Measurements from ENCODE around the gene LCT. TPM values are rescaled to one million over a fixed set of nuclear protein-coding genes. Genes with fewer than 3 reads are reported as not detected.
A peak's percentile ranks its signal among the peaks of the same experiment; 100 is the strongest.
"Not testable (repeated sequence)": the region's sequence is repeated elsewhere in the genome, so short reads cannot be mapped to it uniquely, and the experiment has no call there.

LCT gene
- total RNA-seq, 2 experiments from 2014 or later = 0.31 to 0.34 TPM

- peaks cover 45% of the 10 kb centered on the region for H3K4me1 Mint-ChIP-seq
Observed at GRCh38 chr2:135795641-135796040, 41.3 kb downstream of the LCT start.

GRCh38 chr2:135792401-135793150, 44.4 kb downstream of the LCT start:
- Mint-ChIP-seq H3K4me1 (peaks cover 37% of the 10 kb centered on the region), H3K27me3 (no peaks in the 10 kb centered on the region), H3K27ac (peak overlapping the region; percentile 5), H3K4me3 (no peak overlapping the region), H3K36me3 (no peaks in the 10 kb centered on the region), H3K9me3 (no peaks in the 10 kb centered on the region)
- DNase-seq = no peak

More at GRCh38 chr2:135795641-135796040, 41.3 kb downstream of the LCT start:
- not testable (repeated sequence) for H3K9me3 Mint-ChIP-seq, DNase-seq, H3K27me3 Mint-ChIP-seq, H3K27ac Mint-ChIP-seq, H3K4me3 Mint-ChIP-seq
- peaks cover 11% of the 10 kb centered on the region for H3K36me3 Mint-ChIP-seq

GRCh38 chr2:135791418-135792190, 45.4 kb downstream of the LCT start:
- no peak for DNase-seq
- H3K36me3 Mint-ChIP-seq = peaks cover 8% of the 10 kb centered on the region
- H3K27me3 Mint-ChIP-seq = no peaks in the 10 kb centered on the region
- no peak overlapping the region for H3K4me3 Mint-ChIP-seq
- H3K27ac Mint-ChIP-seq = no peak overlapping the region
- H3K9me3 Mint-ChIP-seq = no peaks in the 10 kb centered on the region
- H3K4me1 Mint-ChIP-seq = peaks cover 32% of the 10 kb centered on the region

GRCh38 chr2:135790423-135790822, 46.6 kb downstream of the LCT start:
- H3K36me3 Mint-ChIP-seq = peaks cover 17% of the 10 kb centered on the region
- peaks cover 1% of the 10 kb centered on the region for H3K9me3 Mint-ChIP-seq
- H3K4me1 Mint-ChIP-seq = peaks cover 32% of the 10 kb centered on the region
- H3K27me3 Mint-ChIP-seq = no peaks in the 10 kb centered on the region
- H3K4me3 Mint-ChIP-seq = no peak overlapping the region
- no peak for DNase-seq
- H3K27ac Mint-ChIP-seq = no peak overlapping the region

- Mint-ChIP-seq H3K27ac (no peak overlapping the region), H3K27me3 (no peaks in the 10 kb centered on the region), H3K4me1 (peaks cover 10% of the 10 kb centered on the region)
Observed at GRCh38 chr2:135786823-135787222, 50.2 kb downstream of the LCT start.

GRCh38 chr2:135785032-135785431, 52.0 kb downstream of the LCT start:
- Mint-ChIP-seq H3K27ac (no peak overlapping the region), H3K27me3 (no peaks in the 10 kb centered on the region), H3K4me1 (peaks cover 4% of the 10 kb centered on the region), H3K9me3 (peaks cover 1% of the 10 kb centered on the region), H3K36me3 (peaks cover 46% of the 10 kb centered on the region), H3K4me3 (no peak overlapping the region)
- DNase-seq = no peak

More at GRCh38 chr2:135786823-135787222, 50.2 kb downstream of the LCT start:
- DNase-seq = no peak
- Mint-ChIP-seq H3K9me3 (peaks cover 1% of the 10 kb centered on the region), H3K4me3 (no peak overlapping the region), H3K36me3 (peaks cover 39% of the 10 kb centered on the region)

- Mint-ChIP-seq H3K36me3 (peaks cover 47% of the 10 kb centered on the region), H3K4me1 (peaks cover 4% of the 10 kb centered on the region), H3K4me3 (no peak overlapping the region), H3K27me3 (no peaks in the 10 kb centered on the region), H3K9me3 (peaks cover 1% of the 10 kb centered on the region), H3K27ac (no peak overlapping the region)
- DNase-seq = no peak
Observed at GRCh38 chr2:135783439-135783838, 53.5 kb downstream of the LCT start.

- H3K9me3 Mint-ChIP-seq = peaks cover 1% of the 10 kb centered on the region
- no peak overlapping the region for H3K27ac Mint-ChIP-seq
- H3K27me3 Mint-ChIP-seq = no peaks in the 10 kb centered on the region
- no peak for DNase-seq
- H3K4me1 Mint-ChIP-seq = peaks cover 4% of the 10 kb centered on the region
- H3K4me3 Mint-ChIP-seq = no peak overlapping the region
- peaks cover 46% of the 10 kb centered on the region for H3K36me3 Mint-ChIP-seq
Observed at GRCh38 chr2:135782231-135782630, 54.8 kb downstream of the LCT start.

GRCh38 chr2:135776367-135776766, 60.6 kb downstream of the LCT start:
- no peaks in the 10 kb centered on the region for H3K9me3 Mint-ChIP-seq
- no peak overlapping the region for H3K4me3 Mint-ChIP-seq
- H3K36me3 Mint-ChIP-seq = peaks cover 32% of the 10 kb centered on the region
- H3K27ac Mint-ChIP-seq = no peak overlapping the region
- H3K4me1 Mint-ChIP-seq = peaks cover 7% of the 10 kb centered on the region
- DNase-seq = no peak
- H3K27me3 Mint-ChIP-seq = no peaks in the 10 kb centered on the region

- no peak for DNase-seq
- H3K4me1 Mint-ChIP-seq = peaks cover 7% of the 10 kb centered on the region
- H3K36me3 Mint-ChIP-seq = peaks cover 29% of the 10 kb centered on the region
- H3K27me3 Mint-ChIP-seq = no peaks in the 10 kb centered on the region
- no peak overlapping the region for H3K4me3 Mint-ChIP-seq
- H3K27ac Mint-ChIP-seq = no peak overlapping the region
- no peaks in the 10 kb centered on the region for H3K9me3 Mint-ChIP-seq
Observed at GRCh38 chr2:135775420-135775819, 61.6 kb downstream of the LCT start.

GRCh38 chr2:135773917-135774316, 63.1 kb downstream of the LCT start:
- H3K27me3 Mint-ChIP-seq = no peaks in the 10 kb centered on the region
- peaks cover 7% of the 10 kb centered on the region for H3K4me1 Mint-ChIP-seq
- peaks cover 24% of the 10 kb centered on the region for H3K36me3 Mint-ChIP-seq
- peak overlapping the region; percentile 75 for H3K27ac Mint-ChIP-seq
- DNase-seq = no peak
- H3K9me3 Mint-ChIP-seq = no peaks in the 10 kb centered on the region
- no peak overlapping the region for H3K4me3 Mint-ChIP-seq

GRCh38 chr2:135773319-135773718, 63.7 kb downstream of the LCT start:
- peaks cover 7% of the 10 kb centered on the region for H3K4me1 Mint-ChIP-seq
- no peak overlapping the region for H3K4me3 Mint-ChIP-seq
- H3K27me3 Mint-ChIP-seq = no peaks in the 10 kb centered on the region
- peaks cover 24% of the 10 kb centered on the region for H3K36me3 Mint-ChIP-seq
- H3K9me3 Mint-ChIP-seq = no peaks in the 10 kb centered on the region
- no peak for DNase-seq
- peak overlapping the region; percentile 21 for H3K27ac Mint-ChIP-seq

GRCh38 chr2:135768863-135769262, 68.1 kb downstream of the LCT start:
- Mint-ChIP-seq H3K27me3 (no peaks in the 10 kb centered on the region), H3K36me3 (peaks cover 35% of the 10 kb centered on the region), H3K27ac (no peak overlapping the region), H3K9me3 (no peaks in the 10 kb centered on the region), H3K4me1 (peaks cover 14% of the 10 kb centered on the region), H3K4me3 (no peak overlapping the region)
- no peak for DNase-seq

GRCh38 chr2:135762530-135762929, 74.5 kb downstream of the LCT start:
- no peaks in the 10 kb centered on the region for H3K9me3 Mint-ChIP-seq
- no peak overlapping the region for H3K4me3 Mint-ChIP-seq
- no peak overlapping the region for H3K27ac Mint-ChIP-seq
- peaks cover 16% of the 10 kb centered on the region for H3K4me1 Mint-ChIP-seq
- H3K36me3 Mint-ChIP-seq = peaks cover 32% of the 10 kb centered on the region
- no peaks in the 10 kb centered on the region for H3K27me3 Mint-ChIP-seq
- DNase-seq = no peak

GRCh38 chr2:135762022-135762421, 75.0 kb downstream of the LCT start:
- no peaks in the 10 kb centered on the region for H3K9me3 Mint-ChIP-seq
- peaks cover 12% of the 10 kb centered on the region for H3K4me1 Mint-ChIP-seq
- H3K4me3 Mint-ChIP-seq = no peak overlapping the region
- no peak for DNase-seq
- H3K36me3 Mint-ChIP-seq = peaks cover 32% of the 10 kb centered on the region
- H3K27ac Mint-ChIP-seq = no peak overlapping the region
- H3K27me3 Mint-ChIP-seq = no peaks in the 10 kb centered on the region
